Erythroblast (primary cell): Measurements from ENCODE around the gene OR6B3.

Experiments used
- GATA1 ChIP-seq: IDR thresholded peaks from 2 replicates; pipeline ENCODE4 v1.6.1; 2011; ENCODE audit warnings: low read depth, mild to moderate bottlenecking, control low read depth, low read length, moderate library complexity
- POLR2A ChIP-seq: IDR thresholded peaks from 2 replicates; pipeline ENCODE4 v1.6.1; 2011; ENCODE audit warnings: mild to moderate bottlenecking, low read length

DNA sequence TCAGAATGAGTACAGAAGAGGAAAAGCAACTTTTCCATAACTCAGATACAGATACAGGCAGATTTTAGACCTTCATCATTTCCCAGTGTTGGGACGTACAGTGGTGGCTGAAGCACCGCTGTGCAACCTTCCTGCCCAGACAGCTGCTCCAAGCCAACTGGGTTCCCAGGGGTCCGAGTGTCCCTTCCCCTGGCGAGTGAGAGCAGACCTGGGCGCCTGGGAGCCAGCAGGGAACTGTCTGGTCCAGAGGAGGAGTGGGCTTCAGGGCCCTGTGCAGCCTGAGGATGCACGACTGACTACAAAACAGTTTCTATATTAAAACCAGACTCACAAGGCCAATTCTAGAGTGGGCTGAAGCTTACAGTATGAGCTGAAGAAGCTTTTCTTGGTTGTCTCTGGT is 12.0 kb downstream of the OR6B3 start:
- no peak for TF ChIP-seq POLR2A
- TF ChIP-seq GATA1: no peak
